SK-N-SH treated with all-trans-retinoic acid at 6 μM for 48 hours (cell line): ENCODE data around the gene SMTNL2.
A peak's percentile ranks its signal among the peaks of the same experiment; 100 is the strongest.

ENCODE experiments used
- ATAC-seq: fragments of 200-7000 bp; cut with Tn5 transposase; 3 replicates; pipeline ENCODE4 v1.9.1; 2020; ENCODE audit warnings: mild to moderate bottlenecking, moderate library complexity
- BACH2 ChIP-seq: fragments of 250-450 bp; sonication (Bioruptor Pico); IDR thresholded peaks from 2 replicates; pipeline ENCODE4 v1.9.0; 2021; ENCODE audit warnings: mild to moderate bottlenecking, borderline replicate concordance
- ESRRG ChIP-seq: fragments of 250-450 bp; sonication (Bioruptor Pico); IDR thresholded peaks from 2 replicates; pipeline ENCODE4 v1.6.1; 2021; ENCODE audit warnings: mild to moderate bottlenecking
- PATZ1 ChIP-seq: fragments of 250-450 bp; sonication (Bioruptor Pico); IDR thresholded peaks from 2 replicates; pipeline ENCODE4 v1.8.0; 2020; ENCODE audit warnings: mild to moderate bottlenecking, moderate library complexity, borderline replicate concordance
- PPARA ChIP-seq: fragments of 250-450 bp; sonication (Bioruptor Pico); IDR thresholded peaks from 2 replicates; pipeline ENCODE4 v1.5.0; 2020; ENCODE audit warnings: mild to moderate bottlenecking, borderline replicate concordance
- RARB ChIP-seq: fragments of 250-450 bp; sonication (Bioruptor Pico); IDR thresholded peaks from 2 replicates; pipeline ENCODE4 v1.8.0; 2021; ENCODE audit warnings: mild to moderate bottlenecking, moderate library complexity
- SNAI2 ChIP-seq: fragments of 250-450 bp; sonication (Bioruptor Pico); IDR thresholded peaks from 2 replicates; pipeline ENCODE4 v1.5.0; 2020; ENCODE audit warnings: mild to moderate bottlenecking, moderate library complexity
- TCF4 ChIP-seq: fragments of 250-450 bp; sonication (Bioruptor Pico); IDR thresholded peaks from 2 replicates; pipeline ENCODE4 v1.8.0; 2021; ENCODE audit warnings: mild to moderate bottlenecking, moderate library complexity, borderline replicate concordance
- TOX ChIP-seq: fragments of 250-450 bp; sonication (Bioruptor Pico); IDR thresholded peaks from 2 replicates; pipeline ENCODE4 v1.8.0; 2021; ENCODE audit warnings: mild to moderate bottlenecking, moderate library complexity, borderline replicate concordance
- ZC3H10 ChIP-seq: fragments of 250-450 bp; sonication (Bioruptor Pico); IDR thresholded peaks from 2 replicates; pipeline ENCODE4 v1.5.1; 2021; ENCODE audit warnings: mild to moderate bottlenecking, moderate library complexity
- ZNF565 ChIP-seq: fragments of 450-650 bp; formaldehyde crosslinking; conservative IDR thresholded peaks from 2 replicates; pipeline ENCODE4 v1.5.0; 2020; ENCODE audit warnings: low read depth, mild to moderate bottlenecking, moderate library complexity
- TF ChIP-seq, protein P1 (sequence below): fragments of 250-450 bp; sonication (Bioruptor Pico); IDR thresholded peaks from 2 replicates; pipeline ENCODE4 v1.5.1; 2021; ENCODE audit warnings: mild to moderate bottlenecking, moderate library complexity
- TF ChIP-seq, protein P2 (sequence below): fragments of 250-450 bp; sonication (Bioruptor Pico); IDR thresholded peaks from 2 replicates; pipeline ENCODE4 v1.5.0; 2020; ENCODE audit warnings: mild to moderate bottlenecking, moderate library complexity
- TF ChIP-seq, protein P3 (sequence below): fragments of 250-450 bp; sonication (Bioruptor Pico); IDR thresholded peaks from 2 replicates; pipeline ENCODE4 v1.8.0; 2021; ENCODE audit warnings: low read depth, mild to moderate bottlenecking, moderate library complexity, borderline replicate concordance

Gene SMTNL2

DNA sequence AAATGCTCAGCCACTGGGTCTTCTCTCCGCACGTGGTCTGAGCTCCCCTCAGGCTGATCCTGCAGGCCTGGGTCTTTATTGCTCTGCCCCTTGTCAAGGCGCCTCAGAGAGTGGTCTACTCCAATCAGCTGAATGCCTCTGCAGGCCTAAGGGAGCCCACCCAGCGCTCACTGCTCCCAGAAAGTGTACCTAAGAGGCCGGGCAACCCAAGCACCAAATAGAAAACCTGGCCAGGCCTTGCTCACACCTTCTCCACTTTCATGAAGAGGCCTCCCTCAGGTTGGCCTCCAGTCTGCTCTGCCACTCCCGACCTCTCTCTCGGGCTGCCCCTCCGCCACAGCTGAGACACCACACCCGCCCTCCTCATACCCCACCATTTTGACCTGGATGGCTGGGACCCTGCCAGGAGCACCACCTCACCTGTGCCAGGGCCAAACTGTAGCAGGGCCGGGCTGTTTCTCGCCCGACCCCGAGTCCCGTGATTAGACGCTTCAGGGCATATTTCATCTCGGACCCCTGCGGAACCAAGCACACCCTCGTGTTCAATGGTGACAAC, 29.8 kb upstream of the SMTNL2 start:
- peak; percentile 11 for ATAC-seq
- TF ChIP-seq RARB (CRISPR knock-in tag) (no peak), BACH2 (CRISPR knock-in tag) (no peak), ESRRG (CRISPR knock-in tag) (no peak)
- TF ChIP-seq, protein P1, sequence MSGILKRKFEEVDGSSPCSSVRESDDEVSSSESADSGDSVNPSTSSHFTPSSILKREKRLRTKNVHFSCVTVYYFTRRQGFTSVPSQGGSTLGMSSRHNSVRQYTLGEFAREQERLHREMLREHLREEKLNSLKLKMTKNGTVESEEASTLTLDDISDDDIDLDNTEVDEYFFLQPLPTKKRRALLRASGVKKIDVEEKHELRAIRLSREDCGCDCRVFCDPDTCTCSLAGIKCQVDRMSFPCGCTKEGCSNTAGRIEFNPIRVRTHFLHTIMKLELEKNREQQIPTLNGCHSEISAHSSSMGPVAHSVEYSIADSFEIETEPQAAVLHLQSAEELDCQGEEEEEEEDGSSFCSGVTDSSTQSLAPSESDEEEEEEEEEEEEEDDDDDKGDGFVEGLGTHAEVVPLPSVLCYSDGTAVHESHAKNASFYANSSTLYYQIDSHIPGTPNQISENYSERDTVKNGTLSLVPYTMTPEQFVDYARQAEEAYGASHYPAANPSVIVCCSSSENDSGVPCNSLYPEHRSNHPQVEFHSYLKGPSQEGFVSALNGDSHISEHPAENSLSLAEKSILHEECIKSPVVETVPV: no peak
- TF ChIP-seq, protein P2, sequence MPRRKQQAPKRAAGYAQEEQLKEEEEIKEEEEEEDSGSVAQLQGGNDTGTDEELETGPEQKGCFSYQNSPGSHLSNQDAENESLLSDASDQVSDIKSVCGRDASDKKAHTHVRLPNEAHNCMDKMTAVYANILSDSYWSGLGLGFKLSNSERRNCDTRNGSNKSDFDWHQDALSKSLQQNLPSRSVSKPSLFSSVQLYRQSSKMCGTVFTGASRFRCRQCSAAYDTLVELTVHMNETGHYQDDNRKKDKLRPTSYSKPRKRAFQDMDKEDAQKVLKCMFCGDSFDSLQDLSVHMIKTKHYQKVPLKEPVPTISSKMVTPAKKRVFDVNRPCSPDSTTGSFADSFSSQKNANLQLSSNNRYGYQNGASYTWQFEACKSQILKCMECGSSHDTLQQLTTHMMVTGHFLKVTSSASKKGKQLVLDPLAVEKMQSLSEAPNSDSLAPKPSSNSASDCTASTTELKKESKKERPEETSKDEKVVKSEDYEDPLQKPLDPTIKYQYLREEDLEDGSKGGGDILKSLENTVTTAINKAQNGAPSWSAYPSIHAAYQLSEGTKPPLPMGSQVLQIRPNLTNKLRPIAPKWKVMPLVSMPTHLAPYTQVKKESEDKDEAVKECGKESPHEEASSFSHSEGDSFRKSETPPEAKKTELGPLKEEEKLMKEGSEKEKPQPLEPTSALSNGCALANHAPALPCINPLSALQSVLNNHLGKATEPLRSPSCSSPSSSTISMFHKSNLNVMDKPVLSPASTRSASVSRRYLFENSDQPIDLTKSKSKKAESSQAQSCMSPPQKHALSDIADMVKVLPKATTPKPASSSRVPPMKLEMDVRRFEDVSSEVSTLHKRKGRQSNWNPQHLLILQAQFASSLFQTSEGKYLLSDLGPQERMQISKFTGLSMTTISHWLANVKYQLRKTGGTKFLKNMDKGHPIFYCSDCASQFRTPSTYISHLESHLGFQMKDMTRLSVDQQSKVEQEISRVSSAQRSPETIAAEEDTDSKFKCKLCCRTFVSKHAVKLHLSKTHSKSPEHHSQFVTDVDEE: no peak

GRCh38 chr17:4554997-4555799, 29.1 kb upstream of the SMTNL2 start, which contains the start of gene MYBBP1A:
Gene MYBBP1A, minus strand, starts transcription at chr17:4555384. Its CDS starts 60 bp downstream, at chr17:4555324.
- ATAC-seq: peak; percentile 96
- TF ChIP-seq, protein P1: no peak
- TF ChIP-seq TCF4 (CRISPR knock-in tag): 0 out of 2 replicates have a peak, but pooled peaks have one; percentile 26
- TF ChIP-seq, protein P3, sequence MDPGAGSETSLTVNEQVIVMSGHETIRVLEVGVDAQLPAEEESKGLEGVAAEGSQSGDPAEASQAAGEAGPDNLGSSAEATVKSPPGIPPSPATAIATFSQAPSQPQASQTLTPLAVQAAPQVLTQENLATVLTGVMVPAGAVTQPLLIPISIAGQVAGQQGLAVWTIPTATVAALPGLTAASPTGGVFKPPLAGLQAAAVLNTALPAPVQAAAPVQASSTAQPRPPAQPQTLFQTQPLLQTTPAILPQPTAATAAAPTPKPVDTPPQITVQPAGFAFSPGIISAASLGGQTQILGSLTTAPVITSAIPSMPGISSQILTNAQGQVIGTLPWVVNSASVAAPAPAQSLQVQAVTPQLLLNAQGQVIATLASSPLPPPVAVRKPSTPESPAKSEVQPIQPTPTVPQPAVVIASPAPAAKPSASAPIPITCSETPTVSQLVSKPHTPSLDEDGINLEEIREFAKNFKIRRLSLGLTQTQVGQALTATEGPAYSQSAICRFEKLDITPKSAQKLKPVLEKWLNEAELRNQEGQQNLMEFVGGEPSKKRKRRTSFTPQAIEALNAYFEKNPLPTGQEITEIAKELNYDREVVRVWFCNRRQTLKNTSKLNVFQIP (CRISPR knock-in tag): 0 out of 2 replicates have a peak, but pooled peaks have one; percentile 24
- TF ChIP-seq TOX (CRISPR knock-in tag): no peak
- peak; percentile 64; the same call in 1 of the 2 replicates for TF ChIP-seq ZNF565 (CRISPR knock-in tag)

DNA sequence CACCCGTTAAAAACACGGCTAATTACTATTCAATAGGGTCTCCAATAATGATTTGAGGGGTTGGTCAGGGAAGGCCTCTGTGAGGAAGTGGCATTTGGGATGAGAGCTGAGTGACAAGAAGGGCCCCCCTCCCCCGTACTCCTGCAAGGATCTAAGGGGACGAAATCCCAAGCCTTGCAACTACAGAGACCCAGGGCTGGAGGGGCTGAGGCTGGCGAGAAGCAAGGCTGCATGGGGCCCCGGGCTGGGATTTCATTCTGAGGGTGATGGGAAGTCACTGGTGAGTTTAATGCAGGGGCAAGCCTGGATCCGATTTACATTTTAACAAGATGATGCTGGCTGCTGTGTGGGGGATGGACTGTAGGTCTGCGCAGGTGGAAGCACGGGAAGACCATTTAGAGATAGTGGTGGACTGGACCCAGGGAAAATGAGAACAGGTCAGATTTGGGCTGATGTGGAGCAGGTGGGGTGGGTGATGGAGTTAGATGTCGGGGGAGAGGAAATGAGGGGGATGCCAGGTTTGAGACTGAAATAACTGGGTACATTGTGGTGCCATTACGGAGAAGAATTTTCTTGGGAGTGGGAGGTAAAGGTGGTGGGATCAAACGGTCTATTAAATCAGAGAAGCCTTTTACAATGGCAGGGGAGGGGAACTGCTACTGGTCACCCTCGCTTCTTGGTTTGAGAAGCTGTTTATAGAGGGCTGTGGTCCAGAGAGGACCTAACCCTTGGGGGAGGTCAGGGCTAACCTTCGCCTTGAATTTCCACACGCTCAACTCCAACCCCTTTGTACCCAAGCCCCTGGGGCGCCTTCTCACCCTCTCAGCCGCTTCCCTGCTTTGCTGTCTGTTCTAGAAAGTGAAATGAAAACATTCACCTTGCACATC, 28.2 kb upstream of the SMTNL2 start:
- no peak for ATAC-seq
- TF ChIP-seq, protein P3 (CRISPR knock-in tag): no peak
- TF ChIP-seq, protein P2: no peak
- TF ChIP-seq ZC3H10 (CRISPR knock-in tag) (no peak), PATZ1 (no peak), PPARA (no peak), SNAI2 (CRISPR knock-in tag) (no peak), TCF4 (CRISPR knock-in tag) (no peak)
